GM10847 (cell line): ENCODE data around the gene TMTC2.

Experiments used
- POLR2A ChIP-seq: IDR thresholded peaks from 2 replicates; pipeline ENCODE4 v1.6.1; 2011; ENCODE audit not compliant: insufficient read length; ENCODE audit errors: extremely low read depth

The TMTC2 gene

GRCh38 chr12:83136411-83136810 lies 449.7 kb downstream of the TMTC2 start:
- no peak for TF ChIP-seq POLR2A

GRCh38 chr12:83140135-83140534 lies 453.4 kb downstream of the TMTC2 start:
- no peak for TF ChIP-seq POLR2A

- no peak for TF ChIP-seq POLR2A
Measured at GRCh38 chr12:83141460-83141994, 454.8 kb downstream of the TMTC2 start.

GRCh38 chr12:83142914-83143313 lies 456.2 kb downstream of the TMTC2 start:
- TF ChIP-seq POLR2A: no peak

- TF ChIP-seq POLR2A: no peak
Measured at GRCh38 chr12:83143950-83144349, 457.2 kb downstream of the TMTC2 start.

GRCh38 chr12:83145325-83145840 lies 458.7 kb downstream of the TMTC2 start:
- TF ChIP-seq POLR2A: no peak

- no peak for TF ChIP-seq POLR2A
Measured at GRCh38 chr12:83147341-83147740, 460.6 kb downstream of the TMTC2 start.

- no peak for TF ChIP-seq POLR2A
Measured at GRCh38 chr12:83149987-83150386, 463.3 kb downstream of the TMTC2 start.

- TF ChIP-seq POLR2A: no peak
Measured at GRCh38 chr12:83150465-83151189, 463.9 kb downstream of the TMTC2 start.

- no peak for TF ChIP-seq POLR2A
Measured at GRCh38 chr12:83153177-83153576, 466.5 kb downstream of the TMTC2 start.

- TF ChIP-seq POLR2A: no peak
Measured at GRCh38 chr12:83156815-83157214, 470.1 kb downstream of the TMTC2 start.

- TF ChIP-seq POLR2A: no peak
Measured at GRCh38 chr12:83157604-83158003, 470.9 kb downstream of the TMTC2 start.

- no peak for TF ChIP-seq POLR2A
Measured at GRCh38 chr12:83158613-83159207, 472.0 kb downstream of the TMTC2 start.

GRCh38 chr12:83161456-83161855 lies 474.8 kb downstream of the TMTC2 start:
- TF ChIP-seq POLR2A: no peak

GRCh38 chr12:83168751-83169150 lies 482.0 kb downstream of the TMTC2 start:
- no peak for TF ChIP-seq POLR2A

- no peak for TF ChIP-seq POLR2A
Measured at GRCh38 chr12:83172441-83172840, 485.7 kb downstream of the TMTC2 start.
